Ishikawa (cell line): ENCODE results near the gene TBCC.

Experiments used
- CEBPB ChIP-seq: IDR thresholded peaks from 2 replicates; pipeline ENCODE4 v1.6.1; 2012
- CREB1 ChIP-seq: IDR thresholded peaks from 2 replicates; pipeline ENCODE4 v1.6.1; 2012; ENCODE audit warnings: low read depth
- EP300 ChIP-seq: IDR thresholded peaks from 2 replicates; pipeline ENCODE4 v1.6.1; 2012; ENCODE audit warnings: borderline replicate concordance
- FOXM1 ChIP-seq: IDR thresholded peaks from 2 replicates; pipeline ENCODE4 v1.6.1; 2012; ENCODE audit warnings: low read depth, borderline replicate concordance
- RAD21 ChIP-seq: IDR thresholded peaks from 2 replicates; pipeline ENCODE4 v1.6.1; 2012; ENCODE audit warnings: low read depth
- TEAD4 ChIP-seq: IDR thresholded peaks from 2 replicates; pipeline ENCODE4 v1.6.1; 2012
- USF1 ChIP-seq: IDR thresholded peaks from 2 replicates; pipeline ENCODE4 v1.6.1; 2012
- TF ChIP-seq, protein P1 (sequence below): IDR thresholded peaks from 2 replicates; pipeline ENCODE4 v1.6.1; 2012; ENCODE audit warnings: low read depth, mild to moderate bottlenecking

- TF ChIP-seq, protein P1, sequence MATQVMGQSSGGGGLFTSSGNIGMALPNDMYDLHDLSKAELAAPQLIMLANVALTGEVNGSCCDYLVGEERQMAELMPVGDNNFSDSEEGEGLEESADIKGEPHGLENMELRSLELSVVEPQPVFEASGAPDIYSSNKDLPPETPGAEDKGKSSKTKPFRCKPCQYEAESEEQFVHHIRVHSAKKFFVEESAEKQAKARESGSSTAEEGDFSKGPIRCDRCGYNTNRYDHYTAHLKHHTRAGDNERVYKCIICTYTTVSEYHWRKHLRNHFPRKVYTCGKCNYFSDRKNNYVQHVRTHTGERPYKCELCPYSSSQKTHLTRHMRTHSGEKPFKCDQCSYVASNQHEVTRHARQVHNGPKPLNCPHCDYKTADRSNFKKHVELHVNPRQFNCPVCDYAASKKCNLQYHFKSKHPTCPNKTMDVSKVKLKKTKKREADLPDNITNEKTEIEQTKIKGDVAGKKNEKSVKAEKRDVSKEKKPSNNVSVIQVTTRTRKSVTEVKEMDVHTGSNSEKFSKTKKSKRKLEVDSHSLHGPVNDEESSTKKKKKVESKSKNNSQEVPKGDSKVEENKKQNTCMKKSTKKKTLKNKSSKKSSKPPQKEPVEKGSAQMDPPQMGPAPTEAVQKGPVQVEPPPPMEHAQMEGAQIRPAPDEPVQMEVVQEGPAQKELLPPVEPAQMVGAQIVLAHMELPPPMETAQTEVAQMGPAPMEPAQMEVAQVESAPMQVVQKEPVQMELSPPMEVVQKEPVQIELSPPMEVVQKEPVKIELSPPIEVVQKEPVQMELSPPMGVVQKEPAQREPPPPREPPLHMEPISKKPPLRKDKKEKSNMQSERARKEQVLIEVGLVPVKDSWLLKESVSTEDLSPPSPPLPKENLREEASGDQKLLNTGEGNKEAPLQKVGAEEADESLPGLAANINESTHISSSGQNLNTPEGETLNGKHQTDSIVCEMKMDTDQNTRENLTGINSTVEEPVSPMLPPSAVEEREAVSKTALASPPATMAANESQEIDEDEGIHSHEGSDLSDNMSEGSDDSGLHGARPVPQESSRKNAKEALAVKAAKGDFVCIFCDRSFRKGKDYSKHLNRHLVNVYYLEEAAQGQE = no peak
- no peak for TF ChIP-seq EP300
- TF ChIP-seq CEBPB = no peak
- no peak for TF ChIP-seq USF1
- TF ChIP-seq FOXM1 = no peak
- no peak for TF ChIP-seq CREB1
- no peak for TF ChIP-seq RAD21
- no peak for TF ChIP-seq TEAD4
These were observed 20.3 kb upstream of the TBCC start for GRCh38 chr6:42766163-42766670.
